GM19463 (cell line): ENCODE measurements around the gene ZNF273.
"Not testable (repeated sequence)": the region's sequence is repeated elsewhere in the genome, so short reads cannot be mapped to it uniquely, and the experiment has no call there.

Experiments
- ATAC-seq: cut with Tn5 transposase; IDR thresholded peaks from one replicate; pipeline ENCODE4 v1.9.1; 2021; ENCODE audit warnings: mild to moderate bottlenecking, moderate library complexity; ENCODE audit not compliant: unreplicated experiment

ZNF273 gene

DNA sequence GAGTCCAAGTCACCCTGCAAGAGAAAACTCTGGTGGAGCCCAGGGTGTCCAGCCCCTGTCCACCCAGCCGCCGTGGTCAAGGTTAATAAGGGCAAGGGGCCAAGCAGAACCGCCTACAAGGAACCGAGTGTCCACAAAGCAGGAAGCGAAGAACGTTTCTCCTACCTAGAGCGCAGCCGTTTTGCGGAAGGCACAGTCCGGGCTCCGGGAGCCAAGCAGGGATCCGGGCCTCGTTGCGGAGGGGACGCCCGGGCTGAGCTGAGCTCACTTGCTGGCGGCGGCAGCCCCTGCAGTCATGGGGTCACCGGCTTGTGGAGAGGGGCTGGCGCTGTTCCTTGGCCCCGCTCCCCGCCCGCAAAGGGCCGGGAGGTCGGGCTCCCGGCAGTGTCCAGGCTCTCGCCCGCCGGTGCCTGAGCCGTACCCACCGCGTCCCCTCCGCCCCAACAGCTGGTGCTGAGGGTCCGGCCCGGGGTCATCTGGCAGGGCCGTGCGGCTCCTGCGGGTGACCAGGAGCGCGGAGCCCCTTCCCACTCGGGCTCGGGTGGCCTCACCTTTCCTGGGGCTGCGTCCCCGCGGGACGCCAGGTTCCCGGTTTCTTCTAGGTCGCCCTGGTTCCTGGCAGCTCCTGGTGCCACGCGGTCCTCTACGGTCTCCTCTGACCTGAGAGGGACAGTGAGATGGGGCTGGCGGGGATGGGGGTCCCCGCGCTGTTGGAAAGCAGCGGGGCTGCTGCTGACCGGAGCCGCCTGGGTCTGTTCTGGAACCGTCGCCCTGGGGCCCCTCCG is 14.0 kb upstream of the ZNF273 start:
- ATAC-seq = no peak

DNA sequence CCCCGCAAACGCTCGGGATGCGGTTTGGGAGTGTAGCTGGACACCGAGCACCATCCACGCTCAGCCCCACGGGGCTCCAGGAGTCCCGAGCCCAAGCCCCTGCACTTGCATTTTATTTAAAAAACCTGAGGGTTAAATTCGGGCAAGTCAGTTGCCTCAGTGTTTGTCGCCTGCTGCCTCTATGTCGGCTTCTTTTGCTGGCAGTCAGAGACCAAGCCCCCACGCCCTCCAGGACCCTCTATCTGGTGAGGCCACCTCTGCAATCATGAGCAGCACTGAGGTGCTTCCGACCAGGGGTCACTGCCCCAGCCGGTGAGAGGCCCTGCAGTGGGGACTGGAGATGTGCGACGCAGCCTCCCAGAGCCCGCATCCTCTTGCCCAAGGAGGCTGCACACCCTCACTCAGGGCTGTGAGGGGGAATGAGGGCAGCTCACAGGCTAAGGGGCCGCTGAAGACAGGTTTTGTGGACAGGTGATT is 13.3 kb upstream of the ZNF273 start:
- no peak for ATAC-seq

GRCh38 chr7:64890273-64890672 is 12.8 kb upstream of the ZNF273 start:
- not testable (repeated sequence) for ATAC-seq

GRCh38 chr7:64890761-64891362 is 12.2 kb upstream of the ZNF273 start:
- ATAC-seq = no peak

- not testable (repeated sequence) for ATAC-seq
These were observed 11.6 kb upstream of the ZNF273 start for GRCh38 chr7:64891363-64892081.

DNA sequence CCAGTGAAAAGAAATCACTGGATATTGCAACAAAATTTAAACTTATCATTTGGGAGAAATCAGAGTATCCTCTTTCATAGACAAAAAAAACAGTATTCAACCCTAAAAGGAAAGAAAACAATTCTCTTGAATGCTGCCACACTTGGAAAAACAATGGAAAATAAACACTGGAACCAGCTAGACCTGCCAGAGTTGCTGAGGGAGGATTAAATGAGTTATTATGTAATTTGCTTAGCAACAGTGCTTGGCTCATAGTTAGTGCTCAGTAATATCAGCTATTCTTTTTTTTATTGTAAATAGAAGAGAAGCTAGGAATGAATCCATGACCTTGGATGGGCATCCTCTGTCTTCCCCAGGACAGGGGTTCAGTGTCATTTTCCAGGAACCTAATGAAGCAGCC is 11.0 kb upstream of the ZNF273 start:
- ATAC-seq = no peak

DNA sequence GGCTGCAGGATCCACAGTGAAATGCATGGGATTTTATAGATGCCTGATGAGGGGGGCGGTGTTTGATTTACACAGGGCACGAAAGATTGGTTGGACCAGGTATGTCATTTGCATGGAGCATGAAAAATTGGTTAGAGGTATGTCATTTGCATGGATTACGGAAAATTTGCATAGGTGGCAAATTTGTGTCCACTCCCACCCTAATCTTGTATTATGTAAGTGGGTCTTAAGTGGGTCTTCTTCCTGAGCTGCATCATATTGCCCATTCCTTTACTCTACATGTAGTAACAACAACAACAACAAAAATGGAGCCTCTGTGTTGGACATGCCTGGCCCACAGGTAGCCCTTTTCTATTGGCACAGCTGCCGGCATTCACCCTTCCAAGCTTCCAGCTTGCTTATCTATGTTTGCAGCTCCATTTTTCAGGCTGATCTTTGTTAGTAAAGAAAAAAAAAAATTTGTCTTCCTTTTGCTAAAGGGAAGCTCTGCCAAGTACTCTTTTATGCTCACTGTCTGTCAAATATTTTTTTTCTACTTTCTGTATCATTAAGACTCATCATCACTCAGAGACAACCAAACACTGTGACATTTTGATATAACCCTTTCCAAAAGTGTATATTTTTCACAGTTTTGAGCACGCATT is 10.3 kb upstream of the ZNF273 start:
- no peak for ATAC-seq

DNA sequence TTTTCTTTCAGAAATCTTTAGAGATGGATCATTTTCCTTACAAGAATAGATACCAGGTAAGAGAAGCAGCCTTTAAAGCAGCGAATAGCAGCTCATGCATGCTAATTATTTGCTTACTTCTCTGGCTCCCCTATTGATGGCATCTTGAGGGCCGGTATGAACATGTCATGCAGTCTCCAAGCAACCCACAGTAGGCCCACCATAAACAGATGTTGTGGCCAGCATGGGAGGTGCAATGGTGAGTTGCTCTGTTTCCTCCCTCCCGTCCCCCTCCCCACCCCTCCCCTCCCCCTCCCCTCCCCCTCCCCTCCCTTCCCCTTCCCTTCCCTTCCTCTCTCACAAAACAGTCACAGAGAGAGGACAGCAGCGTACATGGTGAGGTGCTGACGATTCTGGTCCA is 9.7 kb upstream of the ZNF273 start:
- no peak for ATAC-seq

- ATAC-seq = not testable (repeated sequence)
These were observed 640 bp upstream of the ZNF273 start for GRCh38 chr7:64902461-64902805.

GRCh38 chr7:64904008-64904407 is 935 bp downstream of the ZNF273 start:
- no peak for ATAC-seq

GRCh38 chr7:64905133-64905532 is 2.1 kb downstream of the ZNF273 start:
- no peak for ATAC-seq

- ATAC-seq = no peak
These were observed 2.5 kb downstream of the ZNF273 start for GRCh38 chr7:64905547-64905946.

- no peak for ATAC-seq
These were observed 4.7 kb downstream of the ZNF273 start for GRCh38 chr7:64907641-64908326.

GRCh38 chr7:64908358-64908757 is 5.3 kb downstream of the ZNF273 start:
- ATAC-seq = no peak

- ATAC-seq = no peak
These were observed 11.5 kb downstream of the ZNF273 start for GRCh38 chr7:64914557-64914956.

- not testable (repeated sequence) for ATAC-seq
These were observed 12.2 kb downstream of the ZNF273 start for GRCh38 chr7:64915301-64915700.

GRCh38 chr7:64928252-64929187 is 25.4 kb downstream of the ZNF273 start:
- not testable (repeated sequence) for ATAC-seq

DNA sequence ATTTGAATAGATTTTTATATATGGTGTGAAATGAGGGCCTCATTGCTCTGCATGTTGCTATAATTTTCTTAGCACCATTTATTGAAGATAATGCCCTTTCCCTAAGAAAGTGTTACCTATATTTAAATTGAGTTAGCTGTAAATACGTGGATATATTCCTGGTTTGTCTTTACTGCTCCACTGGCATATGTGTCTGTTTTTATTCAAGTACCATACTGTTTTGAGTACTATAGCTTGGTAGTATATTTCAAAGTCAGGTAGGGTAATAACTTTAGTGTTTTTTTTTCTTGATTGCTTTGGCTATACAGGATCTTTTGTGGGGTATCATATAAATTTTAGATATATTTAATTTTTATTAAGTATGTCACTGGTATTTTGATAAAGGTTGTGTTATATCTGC is 31.4 kb downstream of the ZNF273 start:
- no peak for ATAC-seq

- ATAC-seq = no peak
These were observed 35.5 kb downstream of the ZNF273 start for GRCh38 chr7:64938540-64938939.

DNA sequence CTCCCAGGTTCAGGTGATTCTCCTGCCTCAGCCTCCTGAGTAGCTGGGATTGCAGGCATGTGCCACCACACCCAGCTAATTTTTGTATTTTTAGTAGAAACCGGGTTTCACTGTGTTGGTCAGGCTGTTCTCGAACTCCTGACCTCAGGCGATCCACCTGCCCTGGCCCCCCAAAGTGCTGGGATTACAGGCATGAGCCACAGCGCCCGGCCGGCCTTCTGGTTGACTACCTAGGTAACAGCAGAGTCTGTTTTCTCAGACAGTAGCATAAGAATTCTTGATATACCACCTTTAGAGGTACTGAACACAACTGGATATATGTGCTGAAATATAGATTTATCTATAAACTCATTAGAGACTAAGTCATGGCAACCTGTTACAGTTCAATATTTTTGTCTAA is 36.9 kb downstream of the ZNF273 start:
- ATAC-seq = not testable (repeated sequence)
